ACC112 (cell line): ENCODE results near the gene KIAA0408.
A peak's percentile ranks its signal among the peaks of the same experiment; 100 is the strongest.

Experiments used
- H2AFZ ChIP-seq: fragments of 200-600 bp; sonication (generic); one replicate; pipeline ENCODE4 v1.6.0; 2017; ENCODE audit warnings: antibody characterized with exemption, low read length; ENCODE audit not compliant: unreplicated experiment
- H3K27ac ChIP-seq: fragments of 200-600 bp; sonication (generic); 2 replicates; pipeline ENCODE4 v1.5.1; 2014; ENCODE audit warnings: low read depth, mild to moderate bottlenecking, antibody characterized with exemption, low read length, moderate library complexity
- H3K27me3 ChIP-seq: fragments of 200-600 bp; sonication (generic); 2 replicates; pipeline ENCODE4 v1.6.1; 2014; ENCODE audit warnings: mild to moderate bottlenecking, antibody characterized with exemption, low read length, moderate library complexity, mixed read lengths; ENCODE audit not compliant: insufficient read depth
- H3K36me3 ChIP-seq: fragments of 200-600 bp; sonication (generic); 2 replicates; pipeline ENCODE4 v1.6.1; 2016; ENCODE audit warnings: mild to moderate bottlenecking, antibody characterized with exemption, low read length, moderate library complexity, mixed read lengths; ENCODE audit not compliant: insufficient read depth
- H3K4me1 ChIP-seq: fragments of 200-600 bp; sonication (generic); one replicate; pipeline ENCODE4 v1.6.1; 2016; ENCODE audit warnings: low read length, mixed read lengths; ENCODE audit not compliant: insufficient read depth, unreplicated experiment, control insufficient read depth
- H3K4me3 ChIP-seq: fragments of 200-600 bp; sonication (generic); 2 replicates; pipeline ENCODE4 v1.5.1; 2014; ENCODE audit warnings: mild to moderate bottlenecking, low read depth, low read length
- H3K79me2 ChIP-seq: fragments of 200-600 bp; sonication (generic); one replicate; pipeline ENCODE4 v1.6.0; 2016; ENCODE audit warnings: low read length; ENCODE audit not compliant: control insufficient read depth, unreplicated experiment, insufficient read depth

The KIAA0408 gene

GRCh38 chr6:127459231-127459641 is at the start of gene KIAA0408:
KIAA0408 (minus strand) TSS chr6:127459389; CDS start chr6:127453981, 5,408 bp downstream.
- H3K27me3 ChIP-seq: no peaks in the 10 kb centered on the region
- peaks cover 36% of the 10 kb centered on the region for H3K4me1 ChIP-seq
- peak within 1 kb of the TSS; percentile 21; the same call in 1 of the 2 replicates for H3K4me3 ChIP-seq
- no peak within 1 kb of the TSS for H3K27ac ChIP-seq
- no peaks in the 10 kb centered on the region for H3K36me3 ChIP-seq
- no peak within 1 kb of the TSS for H2AFZ ChIP-seq
- no peaks in the 10 kb centered on the region for H3K79me2 ChIP-seq

DNA sequence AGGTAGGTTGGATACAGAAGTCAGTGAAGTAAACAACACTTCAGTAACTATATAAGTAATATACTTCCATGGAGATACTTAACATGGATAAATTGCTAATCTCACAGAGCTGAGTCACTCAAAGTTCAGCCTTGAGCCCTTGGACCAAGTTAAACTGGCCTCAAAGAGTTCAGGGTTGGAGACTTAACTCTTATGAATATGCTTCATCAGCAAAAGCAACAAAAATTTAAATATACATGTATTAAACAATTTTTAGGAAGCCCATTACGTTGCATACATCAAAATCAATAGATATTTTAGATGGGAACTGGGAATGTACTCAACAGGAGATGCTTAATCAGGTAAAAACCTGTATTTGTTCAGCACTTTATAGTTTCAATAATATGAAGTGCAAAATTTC is 47.7 kb upstream of the KIAA0408 start:
- Histone ChIP-seq H3K36me3 (peaks cover 11% of the 10 kb centered on the region; the same call in 1 of the 2 replicates), H3K27me3 (no peaks in the 10 kb centered on the region), H3K4me3 (no peak overlapping the region), H2AFZ (no peak overlapping the region), H3K79me2 (no peaks in the 10 kb centered on the region), H3K4me1 (no peaks in the 10 kb centered on the region), H3K27ac (no peak overlapping the region)

GRCh38 chr6:127503022-127503421 is 43.8 kb upstream of the KIAA0408 start:
- Histone ChIP-seq H3K27ac (no peak overlapping the region), H3K36me3 (no peaks in the 10 kb centered on the region), H3K79me2 (no peaks in the 10 kb centered on the region), H2AFZ (no peak overlapping the region), H3K4me1 (no peaks in the 10 kb centered on the region), H3K27me3 (no peaks in the 10 kb centered on the region), H3K4me3 (no peak overlapping the region)

GRCh38 chr6:127497410-127497809 is 38.2 kb upstream of the KIAA0408 start:
- H3K4me1 ChIP-seq: no peaks in the 10 kb centered on the region
- no peaks in the 10 kb centered on the region for H3K79me2 ChIP-seq
- no peak overlapping the region for H2AFZ ChIP-seq
- H3K4me3 ChIP-seq: no peak overlapping the region
- H3K27ac ChIP-seq: no peak overlapping the region
- H3K27me3 ChIP-seq: no peaks in the 10 kb centered on the region
- no peaks in the 10 kb centered on the region for H3K36me3 ChIP-seq

GRCh38 chr6:127496471-127496870 is 37.3 kb upstream of the KIAA0408 start:
- H3K4me3 ChIP-seq: no peak overlapping the region
- no peaks in the 10 kb centered on the region for H3K4me1 ChIP-seq
- H2AFZ ChIP-seq: no peak overlapping the region
- H3K36me3 ChIP-seq: no peaks in the 10 kb centered on the region
- H3K27ac ChIP-seq: no peak overlapping the region
- H3K27me3 ChIP-seq: no peaks in the 10 kb centered on the region
- H3K79me2 ChIP-seq: no peaks in the 10 kb centered on the region

DNA sequence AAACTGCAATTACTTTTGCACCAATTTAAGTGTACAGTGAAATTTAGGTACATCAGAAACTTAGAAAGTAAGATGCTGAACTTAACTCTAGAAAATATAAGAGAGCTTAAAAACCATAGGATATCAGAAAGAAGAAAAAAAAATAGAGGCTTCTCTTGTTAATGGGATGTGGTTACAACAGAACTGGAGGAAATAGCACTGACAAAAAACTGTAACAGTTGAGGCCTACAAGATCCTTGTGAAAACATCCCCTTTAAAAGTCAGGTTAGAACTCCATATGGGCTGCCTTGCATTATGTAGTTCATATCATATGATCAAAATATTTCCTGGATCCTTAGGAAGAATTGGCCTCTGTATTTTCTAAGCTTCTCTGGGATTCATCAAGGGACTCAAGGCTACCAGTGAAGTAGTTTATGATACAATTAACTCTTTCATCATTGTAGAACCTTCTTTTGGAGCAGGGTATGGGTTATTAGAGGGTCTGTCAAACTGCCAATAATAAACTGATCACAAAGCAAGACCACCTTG is 35.1 kb upstream of the KIAA0408 start:
- H2AFZ ChIP-seq: no peak overlapping the region
- no peaks in the 10 kb centered on the region for H3K27me3 ChIP-seq
- H3K79me2 ChIP-seq: no peaks in the 10 kb centered on the region
- H3K4me3 ChIP-seq: no peak overlapping the region
- H3K4me1 ChIP-seq: no peaks in the 10 kb centered on the region
- no peaks in the 10 kb centered on the region; the same call in 1 of the 2 replicates for H3K36me3 ChIP-seq
- no peak overlapping the region for H3K27ac ChIP-seq

GRCh38 chr6:127489248-127489647 is 30.1 kb upstream of the KIAA0408 start:
- Histone ChIP-seq H3K27ac (no peak overlapping the region), H3K4me1 (peaks cover 15% of the 10 kb centered on the region), H2AFZ (no peak overlapping the region), H3K4me3 (no peak overlapping the region), H3K27me3 (no peaks in the 10 kb centered on the region), H3K79me2 (no peaks in the 10 kb centered on the region), H3K36me3 (no peaks in the 10 kb centered on the region; the same call in 1 of the 2 replicates)

- Histone ChIP-seq H2AFZ (no peak overlapping the region), H3K36me3 (no peaks in the 10 kb centered on the region; the same call in 1 of the 2 replicates), H3K4me1 (peaks cover 34% of the 10 kb centered on the region), H3K4me3 (no peak overlapping the region), H3K27me3 (no peaks in the 10 kb centered on the region), H3K79me2 (no peaks in the 10 kb centered on the region), H3K27ac (no peak overlapping the region)
These were observed 27.7 kb upstream of the KIAA0408 start for GRCh38 chr6:127486934-127487333.

- Histone ChIP-seq H2AFZ (peak overlapping the region; percentile 72), H3K27ac (peak overlapping the region; percentile 88), H3K4me3 (peak overlapping the region; percentile 65), H3K27me3 (no peaks in the 10 kb centered on the region), H3K79me2 (no peaks in the 10 kb centered on the region), H3K36me3 (no peaks in the 10 kb centered on the region), H3K4me1 (peaks cover 52% of the 10 kb centered on the region)
These were observed 25.1 kb upstream of the KIAA0408 start for GRCh38 chr6:127484212-127484863.

- no peaks in the 10 kb centered on the region for H3K27me3 ChIP-seq
- peak overlapping the region; percentile 65 for H3K4me3 ChIP-seq
- H3K4me1 ChIP-seq: peaks cover 52% of the 10 kb centered on the region
- H3K36me3 ChIP-seq: no peaks in the 10 kb centered on the region
- no peaks in the 10 kb centered on the region for H3K79me2 ChIP-seq
- H2AFZ ChIP-seq: peak overlapping the region; percentile 72
- H3K27ac ChIP-seq: peak overlapping the region; percentile 88
These were observed 24.3 kb upstream of the KIAA0408 start for GRCh38 chr6:127483399-127484055.

DNA sequence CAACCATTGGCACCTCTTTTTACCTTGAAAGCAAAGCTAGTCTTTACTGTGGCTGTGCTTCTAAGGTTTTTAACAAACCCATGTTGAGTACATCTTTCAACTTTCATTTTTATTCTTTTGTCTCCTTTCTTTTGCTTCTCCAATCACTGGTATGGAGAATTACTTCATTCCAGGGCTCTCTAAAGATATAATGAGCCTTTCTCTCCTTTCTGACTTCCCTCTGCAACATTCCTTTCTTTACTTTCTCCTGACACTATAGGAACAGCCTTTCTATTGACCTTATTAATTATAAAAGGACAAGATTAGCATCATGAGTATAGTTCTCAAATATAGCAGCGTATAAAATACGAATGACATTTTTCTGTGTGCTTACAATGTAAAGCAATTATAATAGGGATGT is 23.1 kb upstream of the KIAA0408 start:
- Histone ChIP-seq H3K27ac (peak overlapping the region; percentile 63), H3K4me3 (no peak overlapping the region), H3K4me1 (peaks cover 52% of the 10 kb centered on the region), H3K79me2 (no peaks in the 10 kb centered on the region), H3K36me3 (no peaks in the 10 kb centered on the region), H2AFZ (no peak overlapping the region), H3K27me3 (no peaks in the 10 kb centered on the region)
